Activated naive CD8-positive, alpha-beta T cell treated with anti-CD3 and anti-CD28 coated beads, Interleukin-2, amount 50 U/mL, for 16 hours (primary cell): ENCODE data around the gene SMIM1.

Experiments
- DNase-seq: peaks from one replicate; pipeline ENCODE4 v3.0.0-alpha.2; 2020; ENCODE audit warnings: low read depth, low spot score

Gene SMIM1

GRCh38 chr1:3821004-3821403 is 48.5 kb downstream of the SMIM1 start:
- no peak for DNase-seq

- DNase-seq = no peak
These were observed 48.9 kb downstream of the SMIM1 start for GRCh38 chr1:3821447-3821846.

- DNase-seq = no peak
These were observed 49.4 kb downstream of the SMIM1 start for GRCh38 chr1:3821908-3822307.

GRCh38 chr1:3822421-3822820 is 49.9 kb downstream of the SMIM1 start:
- no peak for DNase-seq

GRCh38 chr1:3824650-3825049 is 52.1 kb downstream of the SMIM1 start:
- DNase-seq = no peak

GRCh38 chr1:3825356-3825755 is 52.8 kb downstream of the SMIM1 start:
- DNase-seq = no peak
